Heart right ventricle (tissue), 16 donors: ENCODE measurements around the gene RGS7. TPM values are rescaled to one million over a fixed set of nuclear protein-coding genes. Genes with fewer than 3 reads are reported as not detected.

Experiments
- ATAC-seq, 8 donors: fragments of 200-7000 bp; cut with Tn5 transposase; one replicate each; pipeline ENCODE4 v1.9.1; 2020; ENCODE audit warnings: mild to moderate bottlenecking in 8 of 8, moderate library complexity in 8 of 8, moderate number of reproducible peaks in 1 of 8
- DNase-seq, 2 donors: peaks; one replicate each; pipeline ENCODE4 v3.0.0-alpha.2; 2020
- H3K27ac ChIP-seq, 10 donors: fragments of 200-600 bp; sonication (generic) in 2 of 10; one replicate each; pipeline versions ENCODE4 v1.5.0 to v1.8.0; 2020 to 2022; ENCODE audit warnings: mild to moderate bottlenecking in 3 of 10
- H3K27me3 ChIP-seq, 7 donors: fragments of 200-600 bp; one replicate each; pipeline ENCODE4 v1.8.0; 2021 to 2022; ENCODE audit warnings: mild to moderate bottlenecking in 2 of 7
- H3K36me3 ChIP-seq, 9 donors: fragments of 200-600 bp; sonication (generic) in 1 of 9; one replicate each; pipeline versions ENCODE4 v1.5.0 to v1.8.0; 2020 to 2022; ENCODE audit warnings: mild to moderate bottlenecking in 2 of 9
- H3K4me1 ChIP-seq, 9 donors: fragments of 200-600 bp; sonication (generic) in 1 of 9; one replicate each; pipeline versions ENCODE4 v1.5.0 to v1.8.0; 2020 to 2022; ENCODE audit warnings: mild to moderate bottlenecking in 4 of 9
- H3K4me3 ChIP-seq, 10 donors: fragments of 200-600 bp; sonication (generic) in 2 of 10; one replicate each; pipeline versions ENCODE4 v1.5.0 to v1.8.0; 2020 to 2022; ENCODE audit warnings: mild to moderate bottlenecking in 7 of 10, moderate library complexity in 2 of 10
- H3K9me3 ChIP-seq, 11 donors: fragments of 200-600 bp in 10 of 11; sonication (generic) in 2 of 11; one replicate each; pipeline versions ENCODE4 v1.5.0 to v1.8.0; 2013 to 2022; ENCODE audit warnings: mild to moderate bottlenecking in 2 of 11, control low read depth in 1 of 11, moderate library complexity in 1 of 11
- CTCF ChIP-seq, 9 donors: fragments of 200-600 bp; sonication (generic) in 2 of 9; IDR thresholded peaks; one replicate each; pipeline versions ENCODE4 v1.5.0 to v1.8.0; 2021 to 2022; ENCODE audit warnings: antibody characterized with exemption in 9 of 9, mild to moderate bottlenecking in 5 of 9, moderate library complexity in 1 of 9
- WGBS, 2 donors: extraction: QIAGEN DNeasy Blood & Tissue Kit; methylation state at CpG; one replicate each; pipeline ENCODE4 v1.1.7; 2013; ENCODE audit warnings: inconsistent platforms in 1 of 2; 5-methylcytosine and 5-hydroxymethylcytosine counted together
- intact Hi-C, 10 donors: fragments of 100-400 bp; cut with DNase I; formaldehyde crosslinking; loops; one replicate each; pipeline versions ENCODE4 v1.11.1 to v1.14.2; 2022
- polyA plus RNA-seq, 2 donors: library from polyadenylated mRNA; stranded (reverse); fragments of 200-250 nt; gene quantifications; one replicate each; pipeline ENCODE4 v1.2.3, GENCODE V29; 2013
- total RNA-seq, 10 donors: library from RNA; stranded (reverse); fragmentation: NEBNext Ultra II Directional in 3 of 10; extraction: Animal tissue kit (Norgen Biotek cat#: 25700) in 3 of 10; gene quantifications; one replicate each; pipeline versions ENCODE4 v1.2.1 to v1.2.4, GENCODE V29; 2021 to 2023
- donor health status: Arrhythmogenic right ventricular cardiomyopathy.
- donor health status: ischemic (EF 13 %, LVEDD 7.1; RV severe dilation, severe dysfunction).
- donor health status: healthy with polysubstance abuse.
- donor health status: DM: no; HTN: yes; CAD: no.
- donor health status: DM: no; HTN: no; CAD: no.
- donor health status: ischemic (EF 25% LVEDD 6.9; RV normal size, moderate dysfunction).
- donor health status: ischemic (EF 25% LVEDD 5.7; RV mildly dilated, moderate dysfunction).
- donor health status: healthy.
- donor health status: DM: yes; HTN: yes; CAD: no.
- donor health status: Ischemic cardiomyopathy.
- donor health status: ischemic (EF 35%, LVEDD 5.7; RV mildly dilated, moderate dysfunction).
- donor health status: nonischemic (EF 11% LVEDD 7.7; RV severe dilation, severe dysfunction).
- donor health status: DM: yes; HTN: yes; CAD: no.
- donor health status: PGD.
- donor health status: ischemic (EF 29% LVEDD 5.4; RV normal size, mild dysfunction).
- donor health status: nonischemic (EF 23%, LVEDD 6.1; RV moderate dilation, normal function).

Gene RGS7
- total and polyA plus RNA-seq, 12 donors: not detected

- no peak for TF ChIP-seq CTCF (IDR thresholded peaks at IDR 0.05)
These were observed 19.7 kb upstream of the RGS7 start for GRCh38 chr1:241376701-241377100.

GRCh38 chr1:241375886-241376285 is 18.9 kb upstream of the RGS7 start:
- no peak for TF ChIP-seq CTCF (IDR thresholded peaks at IDR 0.05)
- no peak overlapping the region for H3K4me3 ChIP-seq
- no peaks in the 10 kb centered on the region for H3K4me1 ChIP-seq
- H3K9me3 ChIP-seq: peaks cover 0 to 6% (median 0%) of the 10 kb centered on the region in 11 donors
- H3K36me3 ChIP-seq: no peaks in the 10 kb centered on the region
- WGBS, 2 donors: 57 to 63% methylated on average over 3 of the region's 3 CpGs
- no peaks in the 10 kb centered on the region for H3K27me3 ChIP-seq
- ATAC-seq (no peak), DNase-seq (no peak)
- H3K27ac ChIP-seq: no peak overlapping the region
- intact Hi-C loops: no loop called here

More at GRCh38 chr1:241376701-241377100, 19.7 kb upstream of the RGS7 start:
- H3K4me3 ChIP-seq: no peak overlapping the region
- intact Hi-C loops: no loop called here
- peaks cover 0 to 13% (median 0%) of the 10 kb centered on the region in 11 donors for H3K9me3 ChIP-seq
- no peaks in the 10 kb centered on the region for H3K36me3 ChIP-seq
- ATAC-seq: no peak
- H3K27ac ChIP-seq: no peak overlapping the region
- DNase-seq: no peak
- WGBS, 2 donors: 54 to 59% methylated on average over 2 of the region's 2 CpGs
- H3K27me3 ChIP-seq: no peaks in the 10 kb centered on the region
- no peaks in the 10 kb centered on the region for H3K4me1 ChIP-seq

- intact Hi-C loops: no loop called here
- Histone ChIP-seq H3K4me1 (no peaks in the 10 kb centered on the region), H3K4me3 (no peak overlapping the region), H3K27ac (no peak overlapping the region), H3K9me3 (peaks cover 0 to 7% (median 0%) of the 10 kb centered on the region in 11 donors), H3K27me3 (peaks cover 0 to 6% (median 0%) of the 10 kb centered on the region in 7 donors), H3K36me3 (no peaks in the 10 kb centered on the region)
- WGBS, 2 donors: 80 to 81% methylated on average over 4 of the region's 4 CpGs
- DNase-seq: no peak
- no peak for TF ChIP-seq CTCF (IDR thresholded peaks at IDR 0.05)
- no peak for ATAC-seq
These were observed 9.2 kb upstream of the RGS7 start for GRCh38 chr1:241366196-241366595.

- Histone ChIP-seq H3K36me3 (no peaks in the 10 kb centered on the region), H3K27ac (no peak overlapping the region), H3K27me3 (peaks cover 0 to 42% (median 20%) of the 10 kb centered on the region in 7 donors), H3K4me1 (no peaks in the 10 kb centered on the region), H3K9me3 (peaks cover 0 to 7% (median 0%) of the 10 kb centered on the region in 11 donors), H3K4me3 (no peak overlapping the region)
- no peak for ATAC-seq
- no peak for TF ChIP-seq CTCF (IDR thresholded peaks at IDR 0.05)
- intact Hi-C loops: no loop called here
- DNase-seq: no peak
- WGBS, 2 donors: 73 to 76% methylated on average over 4 of the region's 4 CpGs
These were observed 5.3 kb upstream of the RGS7 start for GRCh38 chr1:241362350-241362749.
